ENCODE results near the gene CRIM1. TPM values are rescaled to one million over a fixed set of nuclear protein-coding genes. Genes with fewer than 3 reads are reported as not detected.

The CRIM1 gene
- total RNA-seq, 1 donor from 2014 or later: 105 TPM

DNA sequence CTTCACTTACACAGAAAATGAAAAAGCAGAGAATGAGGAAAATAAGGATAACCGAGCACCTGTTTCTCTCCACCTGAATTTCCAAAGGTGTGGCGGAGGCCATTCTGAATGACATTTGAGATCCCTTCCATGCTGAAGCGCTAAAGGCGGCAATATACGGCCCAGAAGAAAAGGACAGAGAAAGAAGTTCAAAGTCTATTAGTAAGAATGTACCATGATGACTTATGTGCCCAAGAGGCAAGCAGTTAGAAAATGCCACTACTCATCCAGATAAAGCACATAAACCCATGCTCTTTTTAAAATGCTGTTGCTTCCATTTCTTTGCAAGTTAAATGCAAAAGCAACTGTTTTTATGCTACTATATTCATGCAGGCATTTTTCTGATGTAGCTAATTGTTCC lies 205.1 kb downstream of the CRIM1 start:
- H3K27me3 ChIP-seq (ENCODE audit: low read depth): no peaks in the 10 kb centered on the region
- no peak overlapping the region for H3K4me3 ChIP-seq
- DNase-seq (no peak), ATAC-seq (no peak)
- H3K4me1 ChIP-seq: peaks cover 41% of the 10 kb centered on the region
- TF ChIP-seq, protein P1, sequence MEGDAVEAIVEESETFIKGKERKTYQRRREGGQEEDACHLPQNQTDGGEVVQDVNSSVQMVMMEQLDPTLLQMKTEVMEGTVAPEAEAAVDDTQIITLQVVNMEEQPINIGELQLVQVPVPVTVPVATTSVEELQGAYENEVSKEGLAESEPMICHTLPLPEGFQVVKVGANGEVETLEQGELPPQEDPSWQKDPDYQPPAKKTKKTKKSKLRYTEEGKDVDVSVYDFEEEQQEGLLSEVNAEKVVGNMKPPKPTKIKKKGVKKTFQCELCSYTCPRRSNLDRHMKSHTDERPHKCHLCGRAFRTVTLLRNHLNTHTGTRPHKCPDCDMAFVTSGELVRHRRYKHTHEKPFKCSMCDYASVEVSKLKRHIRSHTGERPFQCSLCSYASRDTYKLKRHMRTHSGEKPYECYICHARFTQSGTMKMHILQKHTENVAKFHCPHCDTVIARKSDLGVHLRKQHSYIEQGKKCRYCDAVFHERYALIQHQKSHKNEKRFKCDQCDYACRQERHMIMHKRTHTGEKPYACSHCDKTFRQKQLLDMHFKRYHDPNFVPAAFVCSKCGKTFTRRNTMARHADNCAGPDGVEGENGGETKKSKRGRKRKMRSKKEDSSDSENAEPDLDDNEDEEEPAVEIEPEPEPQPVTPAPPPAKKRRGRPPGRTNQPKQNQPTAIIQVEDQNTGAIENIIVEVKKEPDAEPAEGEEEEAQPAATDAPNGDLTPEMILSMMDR (IDR thresholded peaks at IDR 0.05): no peak
- H3K9me3 ChIP-seq: no peaks in the 10 kb centered on the region
- peaks cover 17% of the 10 kb centered on the region for H3K36me3 ChIP-seq
- intact Hi-C loops (cut with DNase I): no loop called here
- peak overlapping the region; percentile 47 for H3K27ac ChIP-seq

DNA sequence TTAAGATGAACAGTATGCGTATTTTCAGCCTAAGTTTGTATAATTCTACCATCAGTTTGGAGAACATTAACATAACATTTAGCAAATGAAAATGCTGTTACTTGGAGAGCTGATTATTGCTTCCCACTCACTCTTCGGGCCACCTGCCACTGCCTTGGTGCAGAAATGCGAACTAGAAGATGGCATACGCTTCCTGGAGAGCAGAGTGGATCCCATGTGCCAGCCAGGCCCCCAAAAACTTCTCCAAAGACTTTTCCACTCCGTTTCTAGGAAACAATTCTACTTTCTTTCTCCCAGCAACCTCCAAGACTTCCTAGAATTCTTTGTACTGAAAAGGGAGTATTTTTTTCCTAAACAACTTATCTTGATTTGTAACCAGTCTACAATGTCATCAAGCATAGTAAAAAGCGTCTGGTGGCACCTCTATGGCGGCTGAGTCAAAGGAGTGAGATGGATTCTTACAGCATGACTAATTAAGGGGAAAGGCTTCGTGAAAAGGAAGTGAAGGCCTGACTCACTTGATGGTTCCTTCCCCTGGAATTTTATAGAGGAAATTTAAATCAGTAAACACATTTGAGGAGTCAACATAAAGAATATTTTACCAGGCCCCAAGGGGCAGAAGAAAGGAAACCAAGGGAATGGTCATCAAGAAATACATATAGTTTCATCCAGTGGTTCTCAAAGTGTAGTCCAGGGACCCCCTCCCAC lies 205.8 kb downstream of the CRIM1 start:
- Histone ChIP-seq H3K36me3 (peaks cover 11% of the 10 kb centered on the region), H3K4me1 (peaks cover 41% of the 10 kb centered on the region), H3K4me3 (no peak overlapping the region), H3K27ac (peak overlapping the region; percentile 47), H3K27me3 (ENCODE audit: low read depth) (no peaks in the 10 kb centered on the region), H3K9me3 (no peaks in the 10 kb centered on the region)
- ATAC-seq (peak; percentile 77 to 90), DNase-seq (no peak)
- TF ChIP-seq, protein P1 (IDR thresholded peaks at IDR 0.05): no peak
- intact Hi-C loops (cut with DNase I): no loop called here

DNA sequence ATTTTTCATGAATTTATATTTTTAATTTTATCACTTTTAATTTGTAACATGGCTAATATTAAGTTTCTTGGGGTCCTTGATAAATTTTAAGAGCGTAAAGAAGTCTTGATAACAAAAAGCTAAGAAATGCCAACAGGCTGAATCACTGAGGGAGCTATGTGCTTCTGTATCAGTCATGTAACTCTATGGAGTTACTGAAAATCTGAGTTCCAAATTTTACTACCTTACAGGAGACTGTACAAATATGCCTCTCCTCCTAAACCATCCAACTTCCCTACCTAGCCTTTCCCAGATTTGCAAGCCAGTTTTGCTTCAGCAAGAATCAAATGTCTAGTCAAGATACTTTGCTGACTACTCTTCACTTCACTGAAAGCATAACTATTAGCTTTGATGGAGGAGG lies 206.7 kb downstream of the CRIM1 start:
- Histone ChIP-seq H3K4me1 (peaks cover 37% of the 10 kb centered on the region), H3K27ac (peak overlapping the region; percentile 18), H3K36me3 (peaks cover 14% of the 10 kb centered on the region), H3K27me3 (ENCODE audit: low read depth) (no peaks in the 10 kb centered on the region), H3K4me3 (no peak overlapping the region), H3K9me3 (no peaks in the 10 kb centered on the region)
- ATAC-seq: peak in 1 of 2 donors; percentile 60
- intact Hi-C loops (cut with DNase I): no loop called here
- TF ChIP-seq, protein P1 (IDR thresholded peaks at IDR 0.05): no peak
- no peak for DNase-seq

DNA sequence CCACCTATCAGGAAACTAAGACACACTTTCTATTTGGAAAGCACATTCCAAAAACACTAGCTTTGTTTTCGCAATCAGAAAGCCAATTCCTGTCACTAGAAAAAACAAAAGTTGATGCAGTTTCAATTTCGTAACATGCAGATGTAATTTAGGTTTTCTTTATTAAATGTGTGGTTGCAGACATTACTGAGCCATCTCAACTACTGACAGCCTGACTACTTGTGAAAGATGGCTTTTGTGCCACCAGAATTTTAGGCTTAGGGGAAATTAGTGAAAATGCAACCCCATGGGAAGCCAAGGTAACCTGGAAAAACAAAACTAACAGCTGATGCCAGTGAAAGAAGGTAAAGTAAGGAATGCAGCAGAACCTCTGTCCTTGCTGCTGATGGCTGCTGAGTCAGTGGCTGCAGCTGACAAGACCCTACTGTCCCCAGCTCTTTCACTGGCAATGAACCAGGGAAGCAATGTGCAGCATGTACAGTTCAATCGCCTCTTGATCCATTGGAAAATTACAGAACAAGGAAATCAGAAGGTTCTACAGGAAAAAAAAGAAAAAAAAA lies 207.5 kb downstream of the CRIM1 start:
- Histone ChIP-seq H3K4me3 (no peak overlapping the region), H3K36me3 (peaks cover 14% of the 10 kb centered on the region), H3K27me3 (ENCODE audit: low read depth) (no peaks in the 10 kb centered on the region), H3K27ac (peak overlapping the region; percentile 18), H3K4me1 (peaks cover 37% of the 10 kb centered on the region), H3K9me3 (no peaks in the 10 kb centered on the region)
- DNase-seq (no peak), ATAC-seq (no peak)
- TF ChIP-seq, protein P1 (IDR thresholded peaks at IDR 0.05): no peak
- intact Hi-C loops (cut with DNase I): no loop called here

DNA sequence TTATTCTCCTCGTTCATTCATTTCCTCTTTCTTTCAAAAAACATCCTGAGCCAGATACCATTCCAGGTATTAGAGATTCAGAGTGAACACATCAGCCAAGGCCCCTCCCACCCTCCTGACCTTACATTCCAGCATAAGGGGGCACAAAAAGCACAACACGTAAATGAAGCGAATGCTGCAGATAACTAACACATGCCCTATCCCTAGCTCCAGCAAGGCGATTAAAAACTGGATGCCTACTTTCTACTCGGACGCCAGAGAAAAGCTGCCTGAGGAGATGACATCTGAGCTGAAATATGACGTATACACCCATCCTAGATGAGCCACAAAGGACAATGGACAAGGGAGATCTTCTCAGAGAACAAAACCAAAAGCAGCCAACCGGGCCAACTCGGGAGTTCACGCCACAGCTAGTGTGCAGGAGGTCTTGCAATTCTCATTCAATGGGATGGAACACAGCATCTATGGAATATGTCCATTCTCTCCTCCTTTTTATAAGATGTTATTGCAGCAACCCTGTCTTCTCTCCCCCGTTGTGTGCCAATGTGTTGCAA lies 208.9 kb downstream of the CRIM1 start:
- intact Hi-C loops (cut with DNase I): no loop called here

More for the DNA sequence above, 208.9 kb downstream of the CRIM1 start:
- H3K27ac ChIP-seq: no peak overlapping the region
- H3K4me3 ChIP-seq: no peak overlapping the region
- no peak for DNase-seq
- H3K9me3 ChIP-seq: no peaks in the 10 kb centered on the region
- H3K27me3 ChIP-seq (ENCODE audit: low read depth): no peaks in the 10 kb centered on the region
- H3K4me1 ChIP-seq: peaks cover 37% of the 10 kb centered on the region
- TF ChIP-seq, protein P1 (IDR thresholded peaks at IDR 0.05): no peak
- H3K36me3 ChIP-seq: peaks cover 9% of the 10 kb centered on the region
- ATAC-seq: no peak

All from lower lobe of right lung (tissue), 2 donors.